HG02981 (cell line): Measurements from ENCODE around the gene C1QTNF2.

Source experiments
- ATAC-seq: cut with Tn5 transposase; IDR thresholded peaks from one replicate; pipeline ENCODE4 v1.9.1; 2021; ENCODE audit warnings: mild to moderate bottlenecking, moderate library complexity; ENCODE audit not compliant: unreplicated experiment

Gene C1QTNF2, protein sequence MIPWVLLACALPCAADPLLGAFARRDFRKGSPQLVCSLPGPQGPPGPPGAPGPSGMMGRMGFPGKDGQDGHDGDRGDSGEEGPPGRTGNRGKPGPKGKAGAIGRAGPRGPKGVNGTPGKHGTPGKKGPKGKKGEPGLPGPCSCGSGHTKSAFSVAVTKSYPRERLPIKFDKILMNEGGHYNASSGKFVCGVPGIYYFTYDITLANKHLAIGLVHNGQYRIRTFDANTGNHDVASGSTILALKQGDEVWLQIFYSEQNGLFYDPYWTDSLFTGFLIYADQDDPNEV

GRCh38 chr5:160369990-160370712, at the start of gene C1QTNF2:
TSS of gene C1QTNF2 (minus strand) at chr5:160370626. CDS start at chr5:160355011, 15,615 bp downstream.
- no peak for ATAC-seq

DNA sequence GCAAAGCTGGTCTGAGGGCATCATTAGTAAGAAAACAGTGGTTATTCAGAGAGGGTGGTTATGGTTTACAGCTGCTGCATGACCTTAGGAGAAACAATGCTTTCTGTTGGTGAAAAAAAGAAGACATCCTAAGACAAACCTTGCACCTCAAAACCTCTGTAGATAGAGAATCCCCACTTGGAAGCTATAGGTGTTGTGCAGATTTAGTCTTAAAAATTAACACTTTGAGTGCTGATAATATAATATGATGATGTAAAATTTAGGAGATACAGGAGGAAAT, 49.8 kb upstream of the C1QTNF2 start:
- ATAC-seq: no peak

- peak; percentile 33 for ATAC-seq
These were observed 49.3 kb upstream of the C1QTNF2 start for GRCh38 chr5:160419458-160420330.

DNA sequence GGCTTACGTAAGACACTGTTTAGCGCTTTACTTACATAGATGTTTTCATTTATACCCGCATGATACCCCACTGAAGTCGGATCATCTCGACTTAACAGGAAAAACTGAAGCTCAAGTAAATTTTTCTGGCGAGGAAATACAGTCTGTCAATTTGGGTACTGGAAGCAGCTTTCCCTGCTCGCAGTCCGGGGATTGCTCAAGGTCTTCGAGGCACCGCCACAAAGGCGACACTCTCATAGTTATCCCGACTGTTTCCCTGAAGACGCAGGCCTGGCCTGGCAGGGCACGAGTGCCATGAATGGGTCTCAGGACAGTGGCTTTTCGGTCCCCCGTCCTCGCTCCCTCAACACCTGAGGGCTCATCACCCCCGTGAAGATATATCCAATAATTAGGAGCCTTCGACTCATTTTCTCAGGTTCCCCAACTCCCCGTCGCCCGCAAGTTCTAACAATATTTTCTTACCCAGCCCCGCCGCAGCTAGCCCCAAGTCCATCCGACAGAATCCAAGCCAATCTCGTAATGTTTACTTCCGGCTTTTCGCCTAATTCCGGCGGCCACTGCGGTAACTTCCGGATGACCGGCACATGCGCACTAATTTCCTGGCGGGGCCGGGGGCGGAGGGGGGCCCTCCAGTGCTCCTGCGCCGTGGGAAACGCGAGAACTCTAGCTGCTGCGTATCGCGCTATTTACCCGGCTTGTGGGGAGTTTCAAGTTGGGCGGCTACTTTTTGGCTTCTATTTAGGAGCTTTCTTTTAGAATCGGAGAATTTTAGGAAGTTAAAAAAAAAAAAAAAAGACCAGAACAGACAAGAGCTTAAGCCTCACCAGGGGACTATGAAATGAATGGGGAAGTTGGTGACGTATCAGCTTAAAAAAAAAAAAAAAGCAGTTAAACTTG, 48.4 kb upstream of the C1QTNF2 start, which contains the start of gene SLU7:
SLU7 (minus strand) TSS at position 521 of the 897 bp plus-strand sequence. CDS start 3,787 bp downstream, outside the sequence.
- ATAC-seq: peak; percentile 69

DNA sequence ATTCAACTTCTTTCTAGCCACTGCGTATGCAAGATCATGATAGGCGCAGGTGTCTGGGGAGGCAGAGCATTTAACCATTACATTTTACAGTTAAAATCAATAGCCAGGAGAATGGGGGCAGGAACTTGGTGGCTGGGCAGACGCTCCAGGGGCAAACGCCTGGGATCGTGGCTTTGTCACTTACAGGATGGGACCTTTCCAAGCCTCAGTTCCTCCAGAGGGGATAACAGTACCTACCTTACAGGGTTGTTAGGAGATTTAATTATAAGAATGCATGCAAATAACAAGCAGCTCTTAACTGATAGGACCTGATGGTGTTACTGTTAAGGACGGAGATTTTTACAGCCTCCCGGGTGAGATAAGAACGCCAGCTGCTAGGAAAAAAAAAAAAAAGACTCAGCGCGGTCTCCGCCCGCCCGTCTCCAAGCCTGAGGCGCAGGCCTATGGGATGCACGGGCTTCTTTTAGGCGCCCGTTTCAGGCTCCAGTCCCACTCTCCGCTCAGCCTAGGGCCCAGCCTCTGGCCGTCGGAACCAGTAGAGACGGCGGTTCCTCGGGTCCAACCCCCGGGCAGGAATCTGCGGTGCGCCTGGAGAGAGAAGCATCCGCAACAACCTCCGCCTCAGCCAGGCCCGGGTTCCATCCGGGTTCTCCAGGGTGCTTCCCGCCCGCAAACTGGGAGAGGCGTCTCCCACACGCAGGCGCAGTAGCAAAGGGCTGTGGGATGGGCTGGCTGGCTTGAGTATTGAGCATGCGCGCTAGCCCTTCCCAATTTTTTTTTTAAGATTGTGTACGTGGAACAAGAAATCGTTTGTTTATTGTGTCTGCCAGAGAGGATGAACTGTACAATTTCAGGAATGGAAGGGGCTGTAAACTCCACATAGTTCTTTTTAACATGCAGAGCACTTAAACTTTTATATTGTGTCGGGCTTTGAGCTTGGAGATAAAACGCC, 29.3 kb upstream of the C1QTNF2 start, which contains the start of gene FAM200C:
FAM200C (minus strand) TSS at position 653 of the 952 bp plus-strand sequence. CDS start 4,564 bp downstream, outside the sequence.
- ATAC-seq: peak; percentile 83

- ATAC-seq: no peak
These were observed 28.4 kb upstream of the C1QTNF2 start for GRCh38 chr5:160398806-160399205.

DNA sequence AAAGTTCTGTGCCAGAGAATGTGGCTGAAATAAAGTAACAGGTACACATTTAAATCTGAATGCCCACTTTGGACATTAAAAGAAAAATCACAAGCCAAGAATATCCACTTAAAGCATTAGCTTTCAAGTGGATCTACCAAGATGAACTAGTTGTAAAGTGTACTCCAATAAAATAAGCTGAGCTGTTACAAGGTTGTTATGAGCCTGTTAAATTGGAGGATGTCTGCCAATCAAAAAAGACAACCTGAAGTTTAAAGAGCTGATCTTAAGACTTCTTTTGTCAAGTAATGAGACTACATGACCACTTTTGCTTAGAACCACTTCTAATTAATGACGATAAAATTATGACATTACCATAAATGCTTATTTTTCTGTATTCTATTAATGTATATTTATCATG, 27.1 kb upstream of the C1QTNF2 start:
- ATAC-seq: no peak

GRCh38 chr5:160395111-160395510, 24.7 kb upstream of the C1QTNF2 start:
- no peak for ATAC-seq

DNA sequence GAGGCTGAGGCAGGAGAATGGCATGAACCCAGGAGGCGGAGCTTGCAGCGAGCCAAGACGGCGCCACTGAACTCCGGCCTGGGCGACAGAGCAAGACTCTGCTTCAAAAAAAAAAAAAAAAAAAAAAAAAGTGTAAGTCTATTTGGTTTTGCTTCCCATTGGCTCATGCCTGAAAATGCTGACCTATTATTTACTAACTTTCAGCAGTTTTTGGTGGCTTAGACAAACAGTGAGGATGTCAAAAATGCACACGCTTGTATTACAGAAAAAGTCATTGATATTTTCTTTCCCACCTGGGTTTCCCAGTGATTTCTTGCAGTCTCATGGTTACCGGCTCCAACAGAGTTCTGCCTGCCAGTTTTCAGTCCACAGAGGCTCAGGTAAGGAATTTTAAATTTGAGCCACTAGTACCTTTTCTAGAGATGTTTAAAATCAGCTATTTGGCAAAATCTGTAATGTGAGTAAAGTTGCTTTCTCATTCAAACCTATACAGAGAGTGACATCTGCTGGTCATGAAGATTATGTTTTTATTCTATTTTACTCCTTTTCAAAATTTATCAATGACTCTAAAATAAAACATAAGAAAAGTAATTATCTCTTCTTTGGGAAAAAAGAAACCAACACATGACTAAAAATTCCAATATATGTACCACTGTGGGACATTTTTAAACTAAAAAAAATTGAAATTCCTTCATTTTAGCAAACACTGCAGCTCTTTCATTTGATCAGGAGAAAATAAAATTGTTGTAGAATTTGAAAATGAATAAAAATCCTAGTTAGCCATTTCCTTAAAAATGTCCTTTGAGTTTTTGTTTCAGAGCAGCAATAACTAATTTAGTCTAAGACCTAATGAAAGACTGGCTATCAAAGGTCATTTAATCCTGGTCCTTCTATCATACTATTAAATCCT, 20.6 kb upstream of the C1QTNF2 start:
- no peak for ATAC-seq

DNA sequence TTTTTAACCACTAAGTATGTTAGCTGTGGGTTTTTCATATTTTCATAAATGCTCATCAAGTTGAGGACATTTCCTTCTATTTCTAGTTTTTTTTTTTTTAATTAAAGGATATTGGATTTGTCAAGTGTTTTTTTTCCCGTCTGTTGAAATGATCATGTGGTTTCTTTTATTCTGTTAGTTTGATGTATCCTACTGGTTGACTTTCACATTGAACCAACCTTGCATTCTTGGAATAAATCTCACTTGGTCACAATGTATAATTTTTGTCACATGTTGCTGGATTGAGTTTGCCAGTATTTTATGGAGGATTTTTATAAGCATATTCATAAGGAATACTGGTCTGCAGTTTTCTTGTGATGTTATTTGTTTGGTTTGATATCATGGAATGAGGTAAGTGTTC, 17.0 kb upstream of the C1QTNF2 start:
- no peak for ATAC-seq

- ATAC-seq: no peak
These were observed 15.1 kb upstream of the C1QTNF2 start for GRCh38 chr5:160385496-160385895.

- ATAC-seq: no peak
These were observed 14.3 kb upstream of the C1QTNF2 start for GRCh38 chr5:160384681-160385080.

GRCh38 chr5:160382346-160382745, 11.9 kb upstream of the C1QTNF2 start:
- ATAC-seq: no peak

DNA sequence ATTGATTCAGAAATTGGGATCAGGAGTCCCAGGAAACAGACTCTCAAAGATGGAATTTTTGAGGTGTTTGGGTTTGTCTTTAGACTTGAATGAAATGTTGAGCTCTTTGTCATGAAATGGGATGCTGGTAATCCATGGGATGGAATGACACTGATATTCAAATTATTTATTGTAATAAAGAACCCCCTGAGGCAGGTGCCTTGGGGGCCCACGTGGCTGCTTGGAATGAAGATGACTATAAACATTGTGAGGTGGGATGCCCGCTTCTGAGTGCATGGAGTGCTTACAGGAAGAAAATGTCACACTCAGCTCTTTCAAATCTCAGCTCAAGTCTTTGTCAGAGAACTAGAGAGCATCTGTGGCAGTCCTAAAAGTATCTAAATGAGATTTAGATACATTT, 9.6 kb upstream of the C1QTNF2 start:
- no peak for ATAC-seq

GRCh38 chr5:160379511-160379910, 9.1 kb upstream of the C1QTNF2 start:
- no peak for ATAC-seq

- ATAC-seq: no peak
These were observed 7.9 kb upstream of the C1QTNF2 start for GRCh38 chr5:160378330-160378729.

GRCh38 chr5:160377651-160378050, 7.2 kb upstream of the C1QTNF2 start:
- ATAC-seq: no peak

DNA sequence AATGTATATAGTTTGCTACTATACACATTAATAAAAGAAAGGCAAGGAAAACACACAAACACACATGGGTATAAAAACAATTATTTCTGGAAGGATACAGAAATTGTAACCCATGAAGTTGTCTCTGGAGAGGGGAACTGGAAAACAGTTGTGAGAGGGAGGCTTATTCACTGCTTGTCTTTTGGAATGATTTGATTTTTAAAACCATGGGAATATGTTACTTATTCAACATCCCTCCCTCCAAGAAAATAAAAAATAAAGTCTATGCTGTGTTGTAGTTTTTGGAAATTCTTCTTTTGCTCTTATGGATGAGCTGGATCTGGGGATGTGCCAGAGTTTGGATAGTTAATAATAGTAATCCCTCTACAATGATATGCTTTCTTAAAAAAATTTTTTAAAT, 6.0 kb upstream of the C1QTNF2 start:
- ATAC-seq: no peak
